Activated CD4-positive, CD25-positive, alpha-beta regulatory T cell treated with anti-CD3 and anti-CD28 coated beads, Interleukin-2, amount 50 U/mL, for 72 hours (primary cell): ENCODE measurements around the gene TDO2.

Experiments
- DNase-seq: peaks from one replicate; pipeline ENCODE4 v3.0.0; 2021

Gene TDO2

GRCh38 chr4:155954939-155955338 lies 51.4 kb downstream of the TDO2 start:
- DNase-seq, result no peak

GRCh38 chr4:155956461-155956860 lies 53.0 kb downstream of the TDO2 start:
- DNase-seq, result no peak

DNA sequence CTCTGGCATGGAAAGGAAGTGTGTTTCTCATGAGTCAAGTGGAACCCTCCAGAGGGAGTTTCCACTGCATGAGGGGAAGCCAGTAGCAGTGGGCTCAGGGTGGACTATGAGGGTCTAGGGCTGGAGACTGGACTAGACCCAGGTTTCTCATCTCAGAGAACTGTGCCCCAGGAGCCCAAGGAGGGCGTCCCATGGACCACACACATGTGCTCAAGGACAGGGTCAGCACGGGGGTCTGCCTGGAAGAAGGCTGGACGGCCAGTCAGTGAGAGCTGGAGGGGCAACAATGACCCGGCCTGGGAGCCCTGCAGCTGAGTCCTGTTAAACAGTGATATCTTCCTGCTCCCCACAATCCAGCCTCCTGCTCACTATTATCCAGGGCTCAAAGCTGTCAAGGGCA lies 55.9 kb downstream of the TDO2 start:
- no peak for DNase-seq

- DNase-seq, result no peak
Observed at GRCh38 chr4:155960522-155960921, 57.0 kb downstream of the TDO2 start.

DNA sequence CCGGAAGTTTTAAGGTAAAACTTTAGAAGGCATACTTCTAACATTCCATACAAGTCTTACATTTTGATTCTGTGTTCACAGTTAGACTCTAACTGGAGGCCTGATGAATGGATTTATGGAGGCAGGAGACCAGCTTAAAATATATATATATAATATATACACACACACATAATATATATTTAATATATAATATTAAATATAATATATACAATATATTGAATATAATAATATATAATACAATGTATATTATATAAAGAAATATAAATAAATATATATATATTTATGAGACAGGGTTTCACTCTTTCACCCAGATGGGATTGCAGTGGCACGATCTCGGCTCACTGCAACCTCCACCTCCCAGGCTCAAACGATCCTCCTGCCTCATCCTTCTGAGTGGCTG lies 58.1 kb downstream of the TDO2 start:
- no peak for DNase-seq

- DNase-seq, result no peak
Observed at GRCh38 chr4:155962767-155963166, 59.3 kb downstream of the TDO2 start.

GRCh38 chr4:155964016-155964891 lies 60.8 kb downstream of the TDO2 start:
- DNase-seq, result no peak

DNA sequence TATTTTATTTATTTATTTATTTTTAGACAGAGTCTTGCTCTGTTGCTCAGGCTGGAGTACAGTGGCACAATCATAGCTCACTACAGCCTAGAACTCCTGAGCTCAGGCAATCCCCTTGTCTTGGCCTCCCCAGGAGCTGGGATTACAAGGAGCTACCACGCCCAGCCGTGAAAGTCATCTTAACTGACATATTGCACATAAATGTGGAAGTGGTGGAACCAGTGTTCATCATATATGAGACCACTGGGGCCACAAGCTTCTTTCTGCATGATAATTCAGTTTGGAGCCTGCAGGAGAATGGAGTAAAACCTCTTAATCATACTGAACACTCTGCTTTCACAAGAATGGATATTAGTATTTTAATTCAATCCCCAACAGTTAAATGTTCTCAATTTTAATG lies 62.7 kb downstream of the TDO2 start:
- no peak for DNase-seq

DNA sequence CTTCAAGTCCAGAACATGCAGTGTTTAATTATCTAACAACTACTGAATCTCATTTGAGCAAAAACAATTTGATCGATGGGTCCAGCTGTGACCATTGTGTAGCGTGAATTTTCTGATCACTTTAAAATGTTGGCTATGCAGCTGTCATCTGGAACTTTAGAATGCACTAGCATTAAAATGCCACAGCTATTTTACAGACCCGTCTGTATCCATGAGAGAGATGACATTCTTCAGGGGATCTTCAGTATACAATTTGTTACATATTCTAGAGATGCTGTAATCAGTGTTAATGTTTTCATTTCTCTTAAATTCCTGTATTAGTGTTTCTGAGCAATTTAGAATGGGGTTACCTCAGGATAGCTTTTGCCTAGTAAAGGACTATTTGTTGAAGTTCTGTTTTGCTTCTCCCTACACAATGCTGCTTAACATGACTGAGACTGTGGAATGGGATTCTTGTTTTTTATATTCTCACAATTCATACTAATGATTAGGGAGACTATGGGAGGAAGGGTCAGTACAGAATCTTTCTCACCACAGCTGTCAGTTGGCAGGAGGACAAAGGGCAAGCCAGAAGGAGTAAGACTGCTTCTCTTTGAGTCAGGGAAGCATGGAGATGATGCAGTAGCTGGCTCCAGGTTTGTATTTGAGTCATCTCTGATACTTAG lies 63.4 kb downstream of the TDO2 start:
- no peak for DNase-seq
